H54 (cell line): ENCODE results near the gene TMC1.
"Not testable (repeated sequence)": the region's sequence is repeated elsewhere in the genome, so short reads cannot be mapped to it uniquely, and the experiment has no call there.

Source experiments
- DNase-seq: peaks from one replicate; pipeline ENCODE4 v3.0.0; 2011; ENCODE audit warnings: low spot score, mixed read lengths; ENCODE audit not compliant: insufficient read length
- FAIRE-seq: peaks from 3 replicates; lab custom pipeline; 2011; peaks lifted over from hg19 to GRCh38; lab: Jason Lieb, UNC
- POLR2A ChIP-seq: IDR thresholded peaks from 2 replicates; pipeline ENCODE4 v1.6.1; 2011; ENCODE audit warnings: low read depth, mild to moderate bottlenecking, low read length

Gene TMC1

DNA sequence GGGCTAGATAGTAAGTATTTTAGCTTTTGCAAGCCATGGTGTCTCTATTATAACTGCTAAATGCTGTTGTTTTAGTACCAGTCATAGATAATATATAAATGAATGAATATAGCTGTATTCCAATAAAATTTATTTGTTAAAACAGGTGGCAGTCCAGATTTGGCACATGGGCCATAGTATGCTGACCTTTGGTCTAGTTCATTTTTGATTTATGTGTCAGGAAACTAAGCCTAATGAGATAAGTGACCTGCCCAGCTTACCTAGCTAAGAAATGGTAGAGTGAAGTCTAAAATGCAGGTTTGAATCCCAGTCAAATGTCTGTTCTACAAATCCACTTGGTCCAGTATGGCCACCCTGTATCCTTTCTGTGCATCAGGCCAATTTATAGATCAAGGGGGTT is 292.1 kb downstream of the TMC1 start:
- DNase-seq = no peak
- FAIRE-seq = no peak
- TF ChIP-seq POLR2A = no peak

DNA sequence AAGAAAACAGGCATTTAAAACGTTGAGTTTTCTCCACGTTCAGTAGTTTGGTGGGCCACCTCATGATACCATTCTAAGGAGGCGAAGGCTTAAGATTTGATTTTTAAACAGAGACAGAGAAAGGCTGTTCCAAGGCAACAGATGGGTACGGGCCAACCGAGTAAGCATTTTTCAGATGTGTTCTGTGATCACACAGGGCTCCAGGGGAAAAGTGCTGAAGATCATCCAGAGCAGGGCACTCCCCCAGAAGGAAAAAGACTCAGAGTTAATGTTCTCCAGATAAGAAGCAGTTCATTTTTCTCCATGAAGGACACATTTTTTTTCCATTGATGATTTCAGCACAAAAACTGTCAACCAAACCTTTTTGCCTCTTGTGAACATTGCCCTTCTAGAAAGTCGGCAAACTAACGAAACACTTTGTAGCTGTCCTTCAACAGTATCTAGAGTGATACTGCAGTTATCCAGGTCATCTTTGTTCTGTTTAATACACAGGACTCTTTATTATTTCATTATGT is 292.7 kb downstream of the TMC1 start:
- TF ChIP-seq POLR2A = no peak
- DNase-seq (no peak), FAIRE-seq (no peak)

DNA sequence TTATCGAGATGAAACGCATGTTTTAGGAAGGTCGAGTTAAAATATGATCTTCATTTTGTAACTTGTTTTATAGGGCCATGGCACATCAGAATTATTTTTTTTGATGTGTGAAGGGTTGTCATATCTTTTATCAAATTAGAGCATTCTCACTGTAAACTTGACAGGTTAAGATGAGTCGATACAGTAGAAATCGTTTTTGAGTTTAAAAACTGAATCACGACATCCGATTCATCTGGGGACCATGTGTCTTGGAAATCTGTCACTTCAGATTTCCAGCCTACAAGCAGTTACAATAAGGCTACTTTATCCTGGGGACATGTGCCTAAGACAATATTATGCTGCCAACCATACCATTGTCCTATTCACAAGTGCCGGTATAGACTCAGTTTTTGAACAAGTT is 295.3 kb downstream of the TMC1 start:
- no peak for TF ChIP-seq POLR2A
- no peak for DNase-seq
- FAIRE-seq = peak; percentile 30

DNA sequence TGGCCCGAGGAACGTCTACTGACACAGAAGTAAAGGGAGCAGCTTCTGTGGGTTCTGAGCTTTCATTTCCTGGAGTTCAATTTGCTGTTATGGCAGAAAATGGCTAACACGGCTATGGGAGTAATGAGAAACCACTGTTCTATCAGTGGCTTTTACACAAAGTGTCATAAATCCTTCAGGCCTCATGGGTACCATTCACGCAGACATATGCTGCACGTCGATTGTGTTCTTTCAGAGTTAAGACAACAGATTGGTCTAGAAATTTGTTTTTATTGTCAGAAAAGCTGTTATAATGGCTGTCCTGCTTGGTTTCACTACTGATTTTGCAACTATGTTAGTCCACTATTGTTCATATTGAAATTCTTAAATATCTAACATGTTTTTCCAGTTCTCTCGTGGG is 296.0 kb downstream of the TMC1 start:
- TF ChIP-seq POLR2A = no peak
- no peak for DNase-seq
- no peak for FAIRE-seq

DNA sequence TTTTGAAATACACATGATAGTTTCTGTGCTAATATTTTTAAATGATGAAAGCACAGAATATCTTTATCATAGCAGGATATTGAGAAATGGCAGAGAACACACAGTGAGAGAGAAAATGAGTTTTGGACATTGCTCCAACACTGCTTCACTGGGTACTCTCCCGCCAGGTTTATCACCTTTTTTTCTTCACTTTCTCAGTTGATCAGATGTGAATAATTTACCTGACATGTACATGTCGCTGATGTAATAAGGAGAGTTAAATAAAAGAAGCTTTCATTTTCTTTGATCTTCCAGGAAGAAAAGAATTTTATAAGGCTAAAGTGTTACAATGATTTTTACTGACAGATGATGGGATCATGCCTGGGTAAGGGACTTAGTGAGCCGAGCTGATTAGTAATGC is 297.0 kb downstream of the TMC1 start:
- FAIRE-seq = no peak
- no peak for TF ChIP-seq POLR2A
- DNase-seq = no peak

DNA sequence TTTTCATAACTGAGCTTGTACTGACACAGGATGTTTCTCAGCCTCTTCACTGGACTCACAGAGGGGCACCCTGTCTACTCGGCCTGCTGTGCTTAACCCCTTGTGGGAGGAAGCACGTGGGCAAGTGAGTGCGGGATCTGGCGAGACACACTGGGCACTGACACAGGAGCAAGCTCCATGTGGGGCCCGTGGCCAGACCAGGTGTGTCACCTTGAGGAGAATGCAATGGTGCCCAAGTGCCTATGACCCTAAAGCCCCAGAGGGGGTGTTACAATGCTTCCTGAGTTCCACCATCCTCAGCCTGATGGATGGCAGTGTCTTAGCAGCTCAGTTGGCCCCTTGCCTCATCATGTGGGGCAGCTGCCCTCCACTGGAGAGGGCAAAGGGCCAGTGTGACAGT is 302.6 kb downstream of the TMC1 start:
- TF ChIP-seq POLR2A = no peak
- FAIRE-seq (no peak), DNase-seq (no peak)

DNA sequence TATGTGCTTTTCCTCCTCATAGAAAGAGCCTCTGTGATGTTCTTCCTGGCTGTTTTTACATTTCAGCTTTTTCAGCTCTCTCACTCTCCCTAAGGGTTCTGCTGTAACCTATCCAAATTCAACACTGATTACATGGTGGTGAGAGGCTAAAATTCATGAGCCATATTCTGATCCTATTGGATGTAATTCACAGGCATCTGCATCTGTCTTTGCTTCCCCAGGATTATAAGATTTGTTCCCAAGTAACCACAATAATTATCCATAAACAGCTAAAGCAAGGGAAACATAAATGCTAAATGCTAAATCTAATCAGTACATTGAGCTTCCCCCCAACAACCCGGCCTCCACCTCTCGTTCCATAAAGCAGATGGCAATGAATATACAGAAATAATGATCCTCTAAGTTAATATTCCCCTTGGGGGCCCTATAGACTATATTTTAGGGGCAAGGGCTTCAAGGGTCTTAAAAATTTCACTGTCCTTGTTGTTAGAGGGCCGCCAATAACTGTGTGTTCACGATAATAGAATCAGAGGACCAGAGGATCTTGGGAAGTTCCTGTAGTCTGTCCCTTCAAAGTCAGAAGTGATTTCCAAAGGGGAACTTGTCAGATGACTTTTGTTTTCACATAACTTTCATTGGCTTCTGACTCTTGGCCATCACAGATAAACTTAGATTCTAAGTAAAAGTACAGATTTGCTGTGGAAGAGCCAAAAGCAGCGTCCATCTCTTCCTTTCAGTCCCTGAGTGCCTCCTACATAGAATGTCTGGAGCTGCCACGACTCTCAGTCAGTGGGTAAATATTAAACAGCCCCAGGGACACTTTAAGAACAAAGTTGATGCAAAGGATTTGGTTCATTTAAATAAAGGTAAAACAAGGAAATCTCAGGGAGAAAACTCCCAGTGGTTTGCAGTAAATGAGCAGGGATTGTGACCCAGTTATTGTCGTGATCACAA is 305.9 kb downstream of the TMC1 start:
- no peak for DNase-seq
- FAIRE-seq = no peak
- TF ChIP-seq POLR2A = no peak

DNA sequence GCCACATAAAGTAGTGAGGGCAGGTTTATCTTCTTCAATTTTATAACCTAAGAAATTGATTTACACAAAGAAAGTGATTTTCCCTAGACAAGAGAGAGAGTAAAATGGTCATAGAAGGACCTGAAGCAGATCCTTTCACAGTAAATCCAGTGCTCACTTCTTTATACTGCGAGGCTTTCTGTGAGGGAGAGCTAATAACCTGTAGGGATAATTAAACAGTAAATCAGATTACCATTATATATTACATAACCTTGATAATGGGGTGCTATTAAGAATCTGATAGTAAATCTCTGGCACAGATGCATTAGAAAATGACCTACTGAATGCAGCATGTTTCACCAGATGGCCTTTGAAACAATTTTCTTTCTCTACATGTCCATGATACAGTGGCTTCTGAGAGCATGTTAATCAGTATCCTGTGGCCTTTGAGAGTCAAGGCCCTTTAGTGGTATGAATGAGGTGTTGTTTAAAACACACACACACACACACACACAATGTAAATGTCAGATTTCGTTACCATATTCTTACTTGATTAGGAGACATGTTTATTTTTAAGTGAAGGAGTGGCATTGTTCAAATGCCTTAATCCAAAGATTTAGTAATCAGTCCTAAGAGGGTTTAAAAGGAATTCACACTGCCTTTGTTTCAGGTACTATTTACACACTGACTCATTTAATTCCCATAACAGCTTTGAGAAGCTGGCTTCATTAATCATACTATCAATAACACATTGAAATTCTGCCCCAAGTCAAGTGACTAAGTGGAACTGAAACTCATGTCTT is 306.7 kb downstream of the TMC1 start:
- FAIRE-seq = peak; percentile 38
- no peak for TF ChIP-seq POLR2A
- DNase-seq = no peak

DNA sequence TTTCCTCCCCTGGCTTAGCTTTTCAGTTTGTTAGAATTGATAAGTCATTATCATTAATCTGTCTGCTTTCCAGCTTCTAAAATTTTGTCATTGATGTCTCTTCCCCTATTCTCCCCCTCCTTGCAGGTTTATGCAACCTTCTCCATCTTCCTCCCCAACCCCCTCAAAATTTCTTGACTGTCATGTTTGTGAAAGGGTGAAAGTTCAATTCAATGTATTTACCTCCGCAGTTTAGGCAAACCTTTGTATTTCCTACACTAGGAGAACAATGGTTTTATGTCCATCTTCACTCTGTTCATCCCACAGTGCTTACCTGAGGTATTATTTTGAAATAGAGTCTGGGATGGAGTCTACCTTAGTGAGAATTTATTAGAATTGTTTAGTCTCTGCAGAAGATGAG is 313.6 kb downstream of the TMC1 start:
- DNase-seq (no peak), FAIRE-seq (no peak)
- no peak for TF ChIP-seq POLR2A

DNA sequence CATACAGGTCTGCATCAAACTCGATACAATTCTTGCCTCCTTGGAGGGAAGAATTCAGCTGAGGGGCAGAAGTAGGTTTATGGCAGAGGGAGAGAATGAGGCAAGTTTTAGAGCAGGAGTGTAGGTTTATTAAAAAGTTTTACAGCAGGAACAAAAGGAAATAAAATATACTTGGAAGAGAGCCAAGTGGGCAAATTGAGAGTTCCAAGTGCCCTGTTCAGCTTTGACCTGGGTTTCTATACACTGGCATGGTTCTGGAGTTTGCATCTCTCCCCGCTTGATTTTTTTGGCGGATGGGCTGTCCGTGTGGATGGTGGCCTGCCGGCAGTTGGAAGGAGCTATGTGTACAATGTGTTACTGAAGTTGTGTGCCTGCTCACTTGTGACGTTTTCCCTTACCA is 315.4 kb downstream of the TMC1 start:
- FAIRE-seq (no peak), DNase-seq (no peak)

DNA sequence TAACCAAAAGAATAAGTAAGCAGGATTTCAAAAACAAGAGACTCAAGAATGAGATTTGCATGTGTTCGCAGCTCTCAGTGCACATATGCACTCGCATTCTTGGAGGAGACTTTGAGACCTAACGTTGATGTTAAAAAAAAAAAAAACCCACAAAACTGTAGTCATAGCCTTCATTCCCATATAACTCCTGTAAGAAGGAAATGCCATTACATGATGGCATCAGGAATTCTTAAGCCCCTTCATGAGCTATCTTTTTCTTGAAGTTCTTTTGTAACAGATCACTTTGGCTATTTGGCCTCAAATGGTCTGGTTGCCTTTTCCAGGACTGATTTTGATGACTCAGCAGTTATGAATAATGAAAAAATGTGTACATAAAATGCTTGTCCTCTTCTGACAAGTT is 317.7 kb downstream of the TMC1 start:
- no peak for TF ChIP-seq POLR2A
- FAIRE-seq (no peak), DNase-seq (no peak)

More for the DNA sequence above, 315.4 kb downstream of the TMC1 start:
- no peak for TF ChIP-seq POLR2A

DNA sequence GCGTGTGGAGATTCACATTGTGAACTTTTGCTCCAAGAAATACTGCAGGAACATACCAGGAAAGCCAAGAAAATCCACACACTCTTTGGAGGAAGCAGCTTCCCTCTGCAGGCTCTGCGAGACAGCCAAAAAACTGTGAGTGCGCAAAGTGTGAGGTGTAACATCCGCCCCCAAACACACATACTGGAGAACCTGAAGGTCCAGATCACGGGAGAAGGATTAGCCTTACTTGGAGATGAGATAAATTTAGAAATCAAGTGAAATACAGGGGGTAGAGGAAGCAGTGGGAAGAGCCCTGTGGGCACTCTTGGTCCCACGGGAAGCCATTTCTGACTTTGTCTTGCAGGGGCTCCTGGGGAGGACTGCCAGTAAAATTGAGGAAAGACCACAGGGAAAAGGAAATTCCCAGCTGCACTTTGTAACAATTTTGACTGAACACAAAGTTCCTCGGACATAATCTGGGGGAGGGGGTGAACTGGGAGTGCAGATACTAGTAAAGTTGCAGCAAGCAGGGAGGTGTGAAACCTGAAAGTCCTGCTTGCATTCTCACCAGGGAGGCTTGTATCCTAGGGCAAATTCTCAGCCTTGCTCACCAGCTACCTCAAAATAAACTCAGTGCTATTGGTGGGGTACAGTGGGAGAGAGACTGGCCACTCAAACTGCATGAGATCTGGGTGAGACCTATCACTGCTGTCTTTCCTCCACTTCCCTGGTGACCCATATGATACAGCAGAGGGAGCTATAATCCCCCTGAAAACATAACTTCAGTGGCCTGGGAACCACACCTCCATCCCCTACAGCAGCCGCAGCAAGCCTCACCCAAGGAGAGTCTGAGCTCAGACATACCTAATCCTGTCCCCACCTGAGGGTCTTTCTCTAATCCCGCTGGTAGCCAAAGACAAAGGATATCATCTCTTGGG is 322.4 kb downstream of the TMC1 start:
- no peak for TF ChIP-seq POLR2A
- peak; percentile 15 for FAIRE-seq

DNA sequence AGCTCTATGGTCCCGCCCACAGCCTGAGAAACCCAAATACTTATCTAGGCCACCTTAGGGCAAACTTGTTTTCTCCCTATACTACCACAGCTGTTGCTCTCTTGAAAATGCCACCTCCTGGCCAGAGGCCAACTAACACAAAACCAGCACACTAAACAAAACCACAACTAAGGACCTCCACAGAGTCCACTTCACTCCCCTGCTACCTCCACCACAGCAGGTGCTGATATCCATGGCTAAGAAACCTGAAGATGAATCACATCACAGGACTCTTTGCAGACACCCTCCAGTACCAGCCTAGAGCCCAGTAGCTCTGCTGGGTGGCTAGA is 323.0 kb downstream of the TMC1 start:
- no peak for TF ChIP-seq POLR2A
- FAIRE-seq (no peak), DNase-seq (no peak)

More for the DNA sequence above, 322.4 kb downstream of the TMC1 start:
- no peak for DNase-seq

DNA sequence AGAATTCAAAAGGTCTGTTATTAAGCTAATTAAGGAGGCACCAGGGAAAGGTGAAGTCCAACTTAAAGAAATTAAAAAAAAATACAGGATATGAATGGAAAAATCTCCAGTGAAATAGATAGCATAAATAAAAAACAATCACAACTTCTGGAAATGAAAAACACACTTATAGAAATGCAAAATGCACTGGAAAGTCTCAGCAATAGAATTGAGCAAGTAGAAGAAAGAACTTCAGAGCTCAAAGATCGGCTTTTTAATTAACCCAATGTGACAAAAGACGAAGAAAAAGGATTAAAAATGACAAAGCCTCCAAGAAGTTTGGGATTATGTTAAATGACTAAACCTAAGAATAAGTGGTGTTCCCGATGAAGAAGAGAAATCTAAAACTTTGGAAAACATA is 323.6 kb downstream of the TMC1 start:
- FAIRE-seq, DNase-seq: not testable (repeated sequence)

DNA sequence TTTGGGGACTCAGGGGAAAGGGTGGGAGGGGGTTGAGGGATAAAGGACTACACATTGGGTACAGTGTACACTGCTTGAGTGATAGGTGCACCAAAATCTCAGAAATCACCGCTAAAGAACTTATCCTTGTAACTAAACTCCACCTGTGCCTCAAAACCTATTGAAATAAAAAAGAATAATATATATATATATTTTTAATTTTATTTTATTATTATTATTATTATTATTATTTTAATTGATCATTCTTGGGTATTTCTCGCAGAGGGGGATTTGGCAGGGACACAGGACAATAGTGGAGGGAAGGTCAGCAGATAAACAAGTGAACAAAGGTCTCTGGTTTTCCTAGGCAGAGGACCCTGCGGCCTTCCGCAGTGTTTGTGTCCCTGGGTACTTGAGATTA is 328.8 kb downstream of the TMC1 start:
- not testable (repeated sequence) for FAIRE-seq, DNase-seq
